Central memory CD8-positive, alpha-beta T cell (primary cell): ENCODE data around the gene ARID3A.
A peak's percentile ranks its signal among the peaks of the same experiment; 100 is the strongest.

Experiments used
- ATAC-seq: fragments of 150-1000 bp; cut with Tn5 transposase; replicated peaks from 2 replicates; pipeline ENCODE4 v1.10.0; 2022; ENCODE audit warnings: mild to moderate bottlenecking, moderate FRiP score, moderate number of reproducible peaks; ENCODE audit not compliant: poor library complexity, severe bottlenecking; ENCODE audit errors: extremely low read depth
- DNase-seq, 2 donors: peaks; one replicate each; pipeline ENCODE4 v3.0.0; 2021; ENCODE audit warnings: low spot score in 2 of 2
- H3K27ac Mint-ChIP-seq: one replicate; pipeline ENCODE4 v1.8.0; 2022; ENCODE audit warnings: low read depth, mild to moderate bottlenecking, moderate library complexity, mixed read lengths
- H3K27me3 Mint-ChIP-seq: one replicate; pipeline ENCODE4 v1.8.0; 2022; ENCODE audit warnings: mixed read lengths
- H3K36me3 Mint-ChIP-seq: one replicate; pipeline ENCODE4 v1.8.0; 2022; ENCODE audit warnings: mild to moderate bottlenecking, moderate library complexity, mixed read lengths; ENCODE audit not compliant: insufficient read depth
- H3K4me1 Mint-ChIP-seq: one replicate; pipeline ENCODE4 v1.8.0; 2022; ENCODE audit warnings: mixed read lengths
- H3K4me3 Mint-ChIP-seq: one replicate; pipeline ENCODE4 v1.8.0; 2022; ENCODE audit warnings: mild to moderate bottlenecking, moderate library complexity, mixed read lengths
- H3K9me3 Mint-ChIP-seq: one replicate; pipeline ENCODE4 v1.8.0; 2022; ENCODE audit warnings: mixed read lengths

ARID3A gene

DNA sequence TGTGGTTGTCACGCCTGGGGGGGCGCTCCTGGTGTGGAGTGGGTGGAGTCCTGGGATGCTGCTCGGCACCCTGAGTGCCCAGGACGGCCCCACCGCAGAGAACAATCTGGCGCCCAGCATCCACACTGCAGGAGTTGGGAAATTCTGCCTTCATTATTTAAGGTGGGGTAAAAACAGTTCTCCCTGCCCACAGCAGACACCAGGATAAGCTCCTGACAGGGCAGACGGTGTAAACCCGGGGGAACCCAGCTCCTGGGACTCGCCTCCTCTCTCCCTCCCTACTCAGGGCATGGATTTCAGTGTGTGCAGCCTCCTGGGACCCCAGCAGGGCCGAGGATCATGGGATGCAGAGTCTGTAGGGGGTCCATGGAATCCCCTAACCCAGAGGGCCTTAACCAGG, 50.6 kb downstream of the ARID3A start:
- Mint-ChIP-seq H3K27me3 (no peaks in the 10 kb centered on the region), H3K4me3 (no peak overlapping the region), H3K27ac (no peak overlapping the region), H3K4me1 (no peaks in the 10 kb centered on the region), H3K36me3 (no peaks in the 10 kb centered on the region), H3K9me3 (no peaks in the 10 kb centered on the region)
- DNase-seq (no peak), ATAC-seq (no peak)

DNA sequence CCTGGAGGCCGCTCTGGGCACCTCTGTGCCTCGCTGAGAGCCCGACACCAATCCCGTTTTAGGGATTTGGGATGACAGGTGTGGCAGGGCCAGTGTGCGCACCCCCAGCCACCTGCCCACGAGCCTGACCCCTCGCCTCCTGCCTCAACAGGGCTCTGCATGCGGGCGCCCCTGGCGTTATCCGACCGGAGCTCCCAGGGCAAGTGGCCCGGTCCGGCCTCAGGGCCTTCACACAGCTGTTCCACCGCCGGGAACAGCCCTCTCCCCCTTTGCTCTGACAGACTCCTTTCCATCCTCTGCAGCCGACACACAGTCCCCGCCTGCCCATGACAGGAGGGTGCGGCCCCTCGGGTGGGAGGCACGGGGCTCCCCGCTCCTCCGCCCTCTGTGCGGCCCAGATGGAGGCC, 51.2 kb downstream of the ARID3A start:
- no peak for ATAC-seq
- Mint-ChIP-seq H3K4me1 (no peaks in the 10 kb centered on the region), H3K9me3 (no peaks in the 10 kb centered on the region), H3K27ac (no peak overlapping the region), H3K36me3 (no peaks in the 10 kb centered on the region), H3K27me3 (no peaks in the 10 kb centered on the region), H3K4me3 (no peak overlapping the region)
- DNase-seq: no peak

DNA sequence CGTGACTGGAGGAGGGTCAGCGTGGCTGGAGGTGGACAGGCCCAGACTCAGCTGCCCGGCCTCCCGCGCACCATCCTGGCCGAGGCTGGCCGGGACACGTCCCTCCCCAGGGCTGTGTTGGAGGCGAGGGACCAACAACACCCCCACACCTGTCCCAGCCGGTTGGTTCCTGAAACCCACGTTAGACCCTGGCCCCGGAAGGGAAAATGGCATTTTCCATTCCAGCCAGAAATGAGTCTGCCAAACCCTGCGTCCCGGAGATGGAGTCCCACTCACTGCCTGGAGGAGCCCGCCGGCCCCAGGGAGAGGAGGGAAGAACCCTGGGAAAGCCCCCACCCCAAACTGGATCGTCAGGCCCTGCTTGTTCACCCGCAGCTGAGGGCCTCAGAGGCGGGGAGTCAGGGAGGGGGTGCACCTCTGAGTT, 53.5 kb downstream of the ARID3A start:
- peaks cover 3% of the 10 kb centered on the region for H3K4me1 Mint-ChIP-seq
- H3K27me3 Mint-ChIP-seq: no peaks in the 10 kb centered on the region
- H3K27ac Mint-ChIP-seq: no peak overlapping the region
- no peak for ATAC-seq
- DNase-seq: no peak
- peaks cover 2% of the 10 kb centered on the region for H3K36me3 Mint-ChIP-seq
- H3K4me3 Mint-ChIP-seq: no peak overlapping the region
- H3K9me3 Mint-ChIP-seq: no peaks in the 10 kb centered on the region

DNA sequence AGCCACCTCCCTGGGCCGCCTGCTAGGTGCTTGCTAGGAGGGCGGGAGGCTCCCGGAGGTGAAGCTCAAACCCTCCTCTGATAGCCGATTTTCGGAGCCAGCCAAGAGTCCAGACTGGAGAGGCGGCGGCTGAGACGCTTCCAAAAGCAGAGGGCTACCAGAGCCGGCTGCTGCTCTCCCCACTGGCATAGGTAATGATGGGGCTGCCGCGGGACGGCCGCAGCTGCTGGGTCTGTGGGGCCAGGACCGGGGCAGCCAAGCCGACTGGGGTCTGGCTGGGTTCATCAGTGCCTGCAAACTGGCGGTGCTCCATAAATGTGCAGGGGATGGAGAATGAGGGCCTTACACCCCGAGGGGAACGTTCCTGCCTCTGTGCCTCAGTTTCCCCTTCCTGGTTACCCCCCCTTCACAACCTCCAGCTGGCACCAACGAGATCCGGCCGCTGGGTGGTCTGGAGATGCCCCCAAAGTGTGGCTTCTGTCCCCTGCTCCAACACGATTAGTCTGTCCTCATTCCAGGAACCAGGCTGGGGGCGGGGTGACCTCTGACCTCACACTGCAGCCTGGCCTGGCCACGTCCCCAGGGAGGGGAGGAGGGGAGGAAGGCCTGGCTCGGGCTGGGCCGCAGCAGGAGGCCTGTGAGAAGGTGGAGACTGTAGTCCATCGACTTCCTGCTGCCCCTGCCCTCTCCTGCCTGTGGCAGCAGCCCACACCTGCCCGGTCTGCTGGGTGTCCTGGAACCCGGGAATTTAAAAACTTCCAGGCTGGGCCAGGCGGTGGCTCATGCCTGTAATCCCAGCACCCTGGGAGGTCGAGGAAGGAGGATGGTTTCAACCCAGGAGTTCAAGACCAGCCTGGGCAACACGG, 54.5 kb downstream of the ARID3A start:
- Mint-ChIP-seq H3K36me3 (peaks cover 9% of the 10 kb centered on the region), H3K27me3 (no peaks in the 10 kb centered on the region), H3K27ac (no peak overlapping the region), H3K4me1 (peaks cover 11% of the 10 kb centered on the region), H3K9me3 (no peaks in the 10 kb centered on the region), H3K4me3 (no peak overlapping the region)
- DNase-seq: no peak
- no peak for ATAC-seq

DNA sequence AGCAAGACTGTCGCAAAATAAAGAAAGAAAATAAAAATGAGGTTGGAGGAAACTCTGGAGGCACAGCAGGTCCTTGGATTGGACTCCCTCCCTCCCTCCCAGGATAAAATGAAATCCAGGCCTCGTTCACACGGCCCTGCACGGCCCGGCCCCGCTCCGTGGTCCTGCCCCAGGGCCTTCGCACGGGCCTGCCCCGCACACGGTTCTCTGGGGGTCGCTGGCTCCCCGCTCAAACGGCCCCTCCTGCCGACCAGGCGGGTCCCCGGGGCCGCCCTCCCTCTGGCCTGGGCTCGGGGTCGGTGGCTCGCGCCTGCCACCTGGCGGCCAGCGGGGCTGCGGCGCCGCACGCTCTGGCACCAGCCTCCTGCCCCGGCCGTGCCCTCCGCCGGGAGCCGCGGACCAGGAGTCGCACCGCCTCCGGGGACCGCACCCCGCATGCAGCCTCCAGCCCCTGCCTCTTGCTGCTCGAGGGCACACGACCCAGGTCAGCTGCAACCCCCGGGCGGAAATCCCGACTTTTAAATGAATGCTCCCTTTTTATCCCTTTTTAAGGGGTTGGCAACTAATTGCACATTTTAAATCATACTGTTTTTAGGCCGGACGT, 56.8 kb downstream of the ARID3A start:
- Mint-ChIP-seq H3K4me1 (peaks cover 11% of the 10 kb centered on the region), H3K27ac (no peak overlapping the region), H3K4me3 (peak overlapping the region; percentile 38), H3K36me3 (peaks cover 10% of the 10 kb centered on the region), H3K9me3 (no peaks in the 10 kb centered on the region), H3K27me3 (no peaks in the 10 kb centered on the region)
- DNase-seq (peak; percentile 55 to 72), ATAC-seq (peak; percentile 80)

DNA sequence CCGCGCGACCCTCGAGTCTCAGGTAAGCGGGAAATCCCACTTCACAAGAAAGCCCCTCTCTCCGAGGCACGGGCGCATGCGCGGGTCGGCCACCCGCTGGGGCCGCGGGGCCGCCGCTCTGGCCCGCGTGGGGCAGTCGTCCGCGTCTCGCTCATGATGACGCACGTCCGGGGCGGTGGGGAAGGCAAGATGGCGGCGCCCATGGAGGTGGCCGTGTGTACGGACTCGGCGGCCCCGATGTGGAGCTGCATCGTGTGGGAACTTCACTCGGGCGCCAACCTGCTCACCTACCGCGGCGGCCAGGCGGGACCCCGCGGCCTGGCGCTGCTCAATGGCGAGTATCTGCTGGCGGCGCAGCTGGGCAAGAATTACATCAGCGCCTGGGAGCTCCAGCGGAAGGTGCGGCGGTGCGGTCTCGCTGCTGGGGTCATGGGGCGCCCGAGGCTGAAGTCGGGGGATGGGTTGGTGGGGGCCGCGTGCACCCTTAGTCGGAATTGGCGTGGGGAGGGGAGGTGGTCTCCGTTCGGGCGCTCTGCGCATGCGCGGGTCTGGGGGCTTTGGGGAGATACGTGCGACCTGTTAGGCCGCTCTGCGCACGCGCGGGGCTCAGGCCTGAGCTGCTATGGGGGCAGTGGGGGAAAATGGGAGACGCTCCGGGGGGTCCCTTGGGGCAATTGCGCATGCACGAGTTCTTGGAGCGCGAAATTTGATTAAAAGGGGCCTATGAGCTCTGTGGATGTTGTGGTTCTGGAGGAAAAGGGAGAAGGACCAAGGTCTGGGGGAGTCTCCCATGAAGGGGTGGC, 58.5 kb downstream of the ARID3A start, which contains the start of gene WDR18:
Gene WDR18 (plus strand): TSS at position 181 of the 803 bp plus-strand sequence. CDS start 9 bp downstream, at position 190.
- Mint-ChIP-seq H3K4me1 (peaks cover 19% of the 10 kb centered on the region), H3K27ac (peak within 1 kb of the TSS; percentile 90), H3K4me3 (peak within 1 kb of the TSS; percentile 97), H3K9me3 (no peaks in the 10 kb centered on the region), H3K36me3 (peaks cover 12% of the 10 kb centered on the region), H3K27me3 (no peaks in the 10 kb centered on the region)
- DNase-seq (peak; percentile 74 to 81), ATAC-seq (peak; percentile 78)

DNA sequence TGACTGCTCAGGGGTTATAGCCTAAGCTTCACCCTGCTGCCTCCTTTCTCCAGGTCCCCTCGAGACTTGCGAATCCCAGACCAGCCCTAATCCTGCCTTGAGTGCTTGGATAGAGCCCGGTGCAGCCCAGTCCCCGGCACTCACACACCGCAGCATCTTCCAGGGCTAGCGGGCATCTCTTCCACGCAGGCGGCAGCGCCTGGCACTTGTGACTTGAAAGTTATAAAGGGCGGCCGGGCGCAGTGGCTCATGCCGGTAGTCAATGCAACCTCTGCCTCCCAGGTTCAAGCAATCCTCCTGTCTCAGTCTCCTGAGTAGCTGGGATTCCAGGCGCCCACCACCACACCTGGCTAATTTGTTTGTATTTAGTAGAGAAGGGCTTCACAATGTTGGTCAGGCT, 60.2 kb downstream of the ARID3A start:
- peaks cover 19% of the 10 kb centered on the region for H3K4me1 Mint-ChIP-seq
- peaks cover 13% of the 10 kb centered on the region for H3K36me3 Mint-ChIP-seq
- no peak overlapping the region for H3K27ac Mint-ChIP-seq
- no peak for DNase-seq
- no peak for ATAC-seq
- no peaks in the 10 kb centered on the region for H3K9me3 Mint-ChIP-seq
- H3K27me3 Mint-ChIP-seq: no peaks in the 10 kb centered on the region
- H3K4me3 Mint-ChIP-seq: peak overlapping the region; percentile 97

DNA sequence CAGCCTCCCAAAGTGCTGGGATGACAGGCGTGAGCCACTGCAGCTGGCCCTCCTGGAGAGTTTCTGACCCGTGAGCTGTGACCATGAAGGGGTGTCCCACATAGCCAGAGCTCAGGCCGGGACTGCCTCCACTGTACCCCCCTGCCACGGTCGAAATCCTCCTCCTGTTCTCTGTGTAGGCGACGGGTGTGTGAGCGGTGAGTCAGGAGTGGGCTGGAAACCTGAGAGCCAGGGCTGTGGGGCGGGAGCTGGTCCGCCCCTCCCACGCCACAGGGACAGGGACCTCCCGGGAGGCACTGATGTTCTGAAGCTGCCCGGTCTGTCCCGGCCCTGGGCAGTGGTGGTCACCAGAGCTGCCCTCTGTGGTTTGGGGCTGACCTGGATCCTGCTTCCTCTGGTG, 62.2 kb downstream of the ARID3A start:
- DNase-seq (no peak), ATAC-seq (no peak)
- H3K27me3 Mint-ChIP-seq: no peaks in the 10 kb centered on the region
- H3K27ac Mint-ChIP-seq: no peak overlapping the region
- H3K9me3 Mint-ChIP-seq: no peaks in the 10 kb centered on the region
- peaks cover 18% of the 10 kb centered on the region for H3K36me3 Mint-ChIP-seq
- peaks cover 19% of the 10 kb centered on the region for H3K4me1 Mint-ChIP-seq
- H3K4me3 Mint-ChIP-seq: no peak overlapping the region

DNA sequence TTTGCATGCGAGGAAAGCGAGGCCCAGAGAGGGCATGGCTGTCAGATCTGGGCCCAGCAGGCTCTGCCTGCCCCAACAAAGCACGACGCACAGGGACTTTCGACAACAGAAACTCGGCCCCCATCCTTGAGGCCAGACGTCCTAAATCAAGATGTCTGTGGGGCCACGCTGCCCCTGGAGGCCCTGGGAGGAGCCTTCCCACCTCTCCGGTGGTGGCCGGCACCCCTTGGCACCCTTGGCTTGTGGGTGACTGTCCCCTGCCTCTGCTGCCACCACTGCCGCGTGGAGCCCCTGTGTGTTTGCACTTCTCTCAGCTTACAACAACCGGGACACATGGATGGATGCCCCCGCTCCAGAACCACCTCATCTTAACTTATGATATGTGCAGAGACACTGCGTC, 62.7 kb downstream of the ARID3A start:
- ATAC-seq (no peak), DNase-seq (no peak)
- no peaks in the 10 kb centered on the region for H3K9me3 Mint-ChIP-seq
- H3K36me3 Mint-ChIP-seq: peaks cover 20% of the 10 kb centered on the region
- H3K4me3 Mint-ChIP-seq: no peak overlapping the region
- H3K27me3 Mint-ChIP-seq: no peaks in the 10 kb centered on the region
- H3K4me1 Mint-ChIP-seq: peaks cover 19% of the 10 kb centered on the region
- no peak overlapping the region for H3K27ac Mint-ChIP-seq

DNA sequence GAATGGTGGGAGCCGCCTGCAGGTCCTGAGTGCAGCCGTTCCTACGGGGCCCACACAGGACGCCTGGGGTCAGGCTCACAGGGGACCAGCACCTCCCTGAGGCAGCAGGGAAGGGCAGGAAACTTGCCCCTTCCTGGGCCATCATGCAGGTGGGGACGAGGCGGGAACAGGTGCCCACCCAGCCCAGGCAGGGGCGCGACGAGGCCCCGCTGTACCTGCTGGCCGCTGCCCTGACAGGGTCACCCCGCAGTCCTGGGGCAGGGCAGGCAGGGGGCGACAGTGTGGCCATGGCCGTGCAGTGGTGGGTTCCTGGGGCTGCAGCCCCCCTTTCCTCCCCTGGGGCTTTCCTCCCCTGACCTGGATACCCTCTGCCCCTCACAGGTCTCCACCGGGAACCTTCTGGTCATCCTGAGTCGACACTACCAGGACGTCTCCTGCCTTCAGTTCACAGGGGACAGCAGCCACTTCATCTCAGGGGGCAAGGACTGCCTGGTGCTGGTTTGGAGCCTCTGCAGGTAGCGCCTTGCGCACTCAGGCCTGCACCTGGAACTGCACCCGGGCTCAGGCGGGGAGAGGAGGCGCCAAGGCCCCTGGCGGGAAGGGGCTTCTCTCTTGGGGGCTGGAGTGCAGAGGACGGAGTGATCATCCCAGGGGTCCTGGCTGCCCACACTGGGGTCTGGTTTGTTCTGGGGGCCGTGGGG, 63.7 kb downstream of the ARID3A start:
- Mint-ChIP-seq H3K36me3 (peaks cover 16% of the 10 kb centered on the region), H3K9me3 (no peaks in the 10 kb centered on the region), H3K27me3 (no peaks in the 10 kb centered on the region), H3K4me3 (no peak overlapping the region), H3K27ac (no peak overlapping the region), H3K4me1 (peaks cover 13% of the 10 kb centered on the region)
- no peak for ATAC-seq
- DNase-seq: no peak

DNA sequence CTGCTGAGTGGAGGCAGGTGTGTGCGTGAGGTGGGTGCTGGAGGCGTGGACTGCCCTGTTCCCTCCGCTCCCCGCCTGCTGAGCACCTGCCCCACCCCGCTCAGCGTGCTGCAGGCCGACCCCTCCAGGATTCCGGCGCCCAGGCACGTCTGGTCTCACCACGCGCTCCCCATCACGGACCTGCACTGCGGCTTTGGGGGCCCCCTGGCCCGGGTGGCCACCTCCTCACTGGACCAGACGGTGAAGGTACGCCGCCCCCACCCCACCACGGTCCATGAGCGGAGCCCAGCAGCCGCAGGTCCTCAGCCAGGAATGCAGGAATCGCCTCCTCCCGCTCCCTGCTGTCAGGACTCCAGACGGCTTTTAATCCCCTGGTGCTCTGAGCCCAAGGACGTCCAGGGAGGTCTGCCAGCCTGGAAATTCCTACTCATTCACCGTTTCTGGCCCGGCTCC, 64.3 kb downstream of the ARID3A start:
- Mint-ChIP-seq H3K27me3 (no peaks in the 10 kb centered on the region), H3K4me1 (peaks cover 8% of the 10 kb centered on the region), H3K36me3 (peaks cover 11% of the 10 kb centered on the region), H3K9me3 (no peaks in the 10 kb centered on the region), H3K4me3 (no peak overlapping the region), H3K27ac (no peak overlapping the region)
- DNase-seq (no peak), ATAC-seq (no peak)

DNA sequence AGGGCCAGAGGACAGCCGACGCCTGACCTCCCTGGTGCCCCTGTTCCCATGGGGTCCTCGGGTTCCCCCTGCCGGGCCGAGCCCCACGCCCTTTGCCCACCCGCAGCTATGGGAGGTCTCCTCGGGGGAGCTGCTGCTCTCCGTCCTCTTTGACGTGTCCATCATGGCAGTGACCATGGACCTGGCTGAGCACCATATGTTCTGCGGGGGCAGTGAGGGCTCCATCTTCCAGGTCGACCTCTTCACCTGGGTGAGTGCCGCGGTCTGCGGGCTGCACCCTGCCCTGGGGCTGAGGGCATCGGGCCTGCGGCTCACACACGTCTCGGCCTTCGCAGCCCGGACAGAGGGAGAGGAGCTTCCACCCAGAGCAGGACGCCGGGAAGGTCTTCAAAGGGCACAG, 64.9 kb downstream of the ARID3A start:
- peaks cover 8% of the 10 kb centered on the region for H3K4me1 Mint-ChIP-seq
- peak overlapping the region; percentile 10 for H3K27ac Mint-ChIP-seq

More for the DNA sequence above, 64.9 kb downstream of the ARID3A start:
- H3K36me3 Mint-ChIP-seq: peaks cover 11% of the 10 kb centered on the region
- no peak for DNase-seq
- H3K27me3 Mint-ChIP-seq: no peaks in the 10 kb centered on the region
- H3K9me3 Mint-ChIP-seq: no peaks in the 10 kb centered on the region
- ATAC-seq: no peak
- H3K4me3 Mint-ChIP-seq: no peak overlapping the region
